ENCODE data around the gene DLL4. TPM values are rescaled to one million over a fixed set of nuclear protein-coding genes. Genes with fewer than 3 reads are reported as not detected.
A peak's percentile ranks its signal among the peaks of the same experiment; 100 is the strongest.

DLL4 gene
- polyA plus RNA-seq, 4 donors: 0.81 to 14.4 (median 7.3) TPM

DNA sequence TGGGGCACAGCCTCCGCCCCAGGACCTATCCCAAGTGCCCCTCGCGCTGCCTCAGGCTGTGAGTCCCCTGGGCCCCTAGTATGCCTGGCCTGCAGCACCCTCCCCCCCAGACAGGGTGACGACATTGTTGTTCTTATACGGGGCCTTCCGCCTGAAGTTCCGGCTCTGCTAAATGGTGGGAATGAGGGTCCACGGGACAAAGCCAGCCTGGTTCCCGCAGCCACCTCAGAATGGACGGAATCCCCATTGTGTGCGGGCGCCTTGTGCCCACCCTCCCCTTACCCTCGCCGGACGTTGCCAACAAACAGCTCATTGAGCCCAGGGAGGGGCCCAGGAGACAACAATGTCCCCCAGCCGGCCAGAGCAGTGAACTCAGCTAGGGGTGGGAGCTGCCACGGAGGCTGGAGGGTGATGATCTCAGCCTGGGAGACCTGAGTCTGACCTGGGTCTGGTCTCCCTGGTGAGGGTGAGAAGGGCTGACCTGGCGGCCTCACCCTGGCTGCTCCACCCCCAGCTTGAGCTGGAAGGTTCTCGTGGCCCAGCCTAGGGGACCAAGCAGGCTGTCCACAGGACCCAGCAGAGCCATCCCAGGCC, 10.2 kb upstream of the DLL4 start:
- H3K36me3 ChIP-seq (ENCODE audit: control insufficient read depth in 3 of 3, insufficient read depth in 2 of 3, low read depth in 1 of 3, low read length in 3 of 3): no peaks in the 10 kb centered on the region
- H3K4me1 ChIP-seq (ENCODE audit: control insufficient read depth in 3 of 3, insufficient read depth in 2 of 3, low read depth in 1 of 3, low read length in 2 of 3): peaks cover 0 to 50% (median 2%) of the 10 kb centered on the region in 3 donors
- no peak for DNase-seq
- 78 to 89% (median 88%) methylated on average over 18 to 19 of the region's 19 CpGs for WGBS, 3 donors
- no peak for FAIRE-seq
- H3K9me3 ChIP-seq (ENCODE audit: control insufficient read depth in 2 of 2, insufficient read depth in 1 of 2, low read depth in 1 of 2, low read length in 1 of 2): no peaks in the 10 kb centered on the region
- H3K27me3 ChIP-seq (ENCODE audit: control insufficient read depth in 3 of 3, insufficient read depth in 3 of 3, low read length in 3 of 3): no peaks in the 10 kb centered on the region
- no peak overlapping the region for H3K4me3 ChIP-seq (ENCODE audit: low read depth in 1 of 3, low read length in 3 of 3)
- peak overlapping the region in 2 of 3 donors; percentile 36 to 41 for H3K27ac ChIP-seq (ENCODE audit: low read depth in 1 of 3, low read length in 2 of 3)

DNA sequence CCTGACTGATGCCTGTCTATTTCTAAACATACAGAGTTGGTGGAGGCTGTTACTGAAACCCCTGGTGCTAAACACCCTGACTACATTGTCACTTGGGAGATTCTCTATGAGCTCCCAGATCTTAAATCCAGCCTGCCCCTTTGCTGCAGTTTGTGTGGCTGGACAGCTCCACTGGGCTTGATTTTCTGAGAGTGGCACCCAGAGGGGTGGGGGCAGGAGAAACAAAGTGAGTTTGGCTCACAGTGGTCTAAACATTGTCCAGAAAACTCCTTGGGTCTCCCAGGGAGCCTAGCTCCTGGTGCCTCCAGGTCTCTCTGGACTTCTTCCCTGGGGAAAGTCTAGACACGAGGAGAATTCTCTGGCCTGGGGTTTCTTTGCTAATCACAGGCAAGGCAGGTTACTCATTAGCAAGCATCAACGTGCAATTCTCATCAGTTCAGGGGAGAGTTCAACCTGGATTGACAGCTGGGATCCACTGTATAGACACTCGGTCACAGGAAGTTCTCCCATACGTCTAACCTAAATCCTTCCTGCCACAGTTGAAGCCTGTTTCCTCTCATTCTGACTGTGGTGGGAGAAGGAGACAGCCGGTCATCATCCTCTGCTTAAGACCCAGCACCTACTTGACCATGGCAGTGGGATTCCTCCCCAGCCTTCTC, 7.1 kb upstream of the DLL4 start:
- Histone ChIP-seq H3K4me1 (ENCODE audit: control insufficient read depth in 3 of 3, insufficient read depth in 2 of 3, low read depth in 1 of 3, low read length in 2 of 3) (peaks cover 4 to 68% (median 5%) of the 10 kb centered on the region in 3 donors), H3K36me3 (ENCODE audit: control insufficient read depth in 3 of 3, insufficient read depth in 2 of 3, low read depth in 1 of 3, low read length in 3 of 3) (no peaks in the 10 kb centered on the region), H3K9me3 (ENCODE audit: control insufficient read depth in 2 of 2, insufficient read depth in 1 of 2, low read depth in 1 of 2, low read length in 1 of 2) (no peaks in the 10 kb centered on the region), H3K4me3 (ENCODE audit: low read depth in 1 of 3, low read length in 3 of 3) (no peak overlapping the region), H3K27ac (ENCODE audit: low read depth in 1 of 3, low read length in 2 of 3) (peak overlapping the region; percentile 45 to 70 (median 69)), H3K27me3 (ENCODE audit: control insufficient read depth in 3 of 3, insufficient read depth in 3 of 3, low read length in 3 of 3) (peaks cover 0 to 23% (median 0%) of the 10 kb centered on the region in 3 donors)
- no peak for FAIRE-seq
- 8 to 48% (median 23%) methylated on average over 5 of the region's 5 CpGs for WGBS, 3 donors
- DNase-seq: peak; percentile 82 to 87

DNA sequence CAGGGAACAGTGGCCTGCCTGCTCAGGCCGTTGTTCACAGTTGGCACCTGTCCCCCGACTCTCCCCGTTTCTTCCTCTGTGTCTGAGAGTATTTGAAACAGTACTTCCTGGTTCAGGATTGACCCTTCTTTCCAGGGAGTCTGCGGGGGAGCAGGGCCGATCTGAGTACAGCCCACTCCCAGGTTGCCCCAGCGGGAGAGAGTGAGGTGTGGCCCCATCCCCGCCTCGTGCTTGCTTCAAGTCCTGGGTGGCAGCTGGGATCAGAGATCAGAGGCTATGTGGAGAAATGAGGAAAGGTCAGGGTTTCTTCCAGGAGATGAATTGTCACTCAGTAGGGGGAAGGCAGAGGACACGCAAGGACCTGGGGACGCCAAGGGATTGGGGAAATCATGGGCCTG, 6.5 kb upstream of the DLL4 start:
- Histone ChIP-seq H3K4me1 (ENCODE audit: control insufficient read depth in 3 of 3, insufficient read depth in 2 of 3, low read depth in 1 of 3, low read length in 2 of 3) (peaks cover 4 to 73% (median 5%) of the 10 kb centered on the region in 3 donors), H3K4me3 (ENCODE audit: low read depth in 1 of 3, low read length in 3 of 3) (no peak overlapping the region), H3K27me3 (ENCODE audit: control insufficient read depth in 3 of 3, insufficient read depth in 3 of 3, low read length in 3 of 3) (peaks cover 0 to 28% (median 0%) of the 10 kb centered on the region in 3 donors), H3K36me3 (ENCODE audit: control insufficient read depth in 3 of 3, insufficient read depth in 2 of 3, low read depth in 1 of 3, low read length in 3 of 3) (no peaks in the 10 kb centered on the region), H3K9me3 (ENCODE audit: control insufficient read depth in 2 of 2, insufficient read depth in 1 of 2, low read depth in 1 of 2, low read length in 1 of 2) (no peaks in the 10 kb centered on the region), H3K27ac (ENCODE audit: low read depth in 1 of 3, low read length in 2 of 3) (peak overlapping the region; percentile 45 to 70 (median 69))
- 18 to 52% (median 42%) methylated on average over 10 of the region's 10 CpGs for WGBS, 3 donors
- DNase-seq: peak; percentile 62 to 69
- FAIRE-seq: no peak

DNA sequence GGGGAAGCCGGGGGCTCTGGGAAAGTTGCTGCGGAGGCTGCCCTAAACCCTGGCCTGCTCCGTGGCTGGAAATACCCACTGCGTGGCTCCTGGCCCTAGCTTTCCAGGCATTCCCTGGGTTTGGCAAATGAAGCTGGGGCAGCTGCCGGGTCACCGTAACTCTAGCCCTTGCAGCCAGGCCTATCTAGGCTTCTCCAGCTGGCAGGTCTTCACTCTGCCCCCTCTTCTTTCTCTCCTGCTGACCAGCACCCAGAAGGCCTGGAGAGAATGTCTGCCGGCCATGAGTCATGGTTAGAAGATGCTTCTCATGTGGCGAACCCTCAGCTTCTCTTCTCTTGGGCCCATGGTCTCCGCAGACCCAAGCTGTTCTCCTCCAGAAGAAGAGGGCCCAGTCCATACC, 5.6 kb upstream of the DLL4 start:
- 91 to 99% (median 94%) methylated on average over 8 to 9 of the region's 9 CpGs for WGBS, 3 donors
- FAIRE-seq: no peak
- no peak for DNase-seq
- Histone ChIP-seq H3K27me3 (ENCODE audit: control insufficient read depth in 3 of 3, insufficient read depth in 3 of 3, low read length in 3 of 3) (peaks cover 0 to 38% (median 0%) of the 10 kb centered on the region in 3 donors), H3K4me1 (ENCODE audit: control insufficient read depth in 3 of 3, insufficient read depth in 2 of 3, low read depth in 1 of 3, low read length in 2 of 3) (peaks cover 4 to 75% (median 5%) of the 10 kb centered on the region in 3 donors), H3K9me3 (ENCODE audit: control insufficient read depth in 2 of 2, insufficient read depth in 1 of 2, low read depth in 1 of 2, low read length in 1 of 2) (no peaks in the 10 kb centered on the region), H3K4me3 (ENCODE audit: low read depth in 1 of 3, low read length in 3 of 3) (no peak overlapping the region), H3K36me3 (ENCODE audit: control insufficient read depth in 3 of 3, insufficient read depth in 2 of 3, low read depth in 1 of 3, low read length in 3 of 3) (no peaks in the 10 kb centered on the region), H3K27ac (ENCODE audit: low read depth in 1 of 3, low read length in 2 of 3) (no peak overlapping the region)

DNA sequence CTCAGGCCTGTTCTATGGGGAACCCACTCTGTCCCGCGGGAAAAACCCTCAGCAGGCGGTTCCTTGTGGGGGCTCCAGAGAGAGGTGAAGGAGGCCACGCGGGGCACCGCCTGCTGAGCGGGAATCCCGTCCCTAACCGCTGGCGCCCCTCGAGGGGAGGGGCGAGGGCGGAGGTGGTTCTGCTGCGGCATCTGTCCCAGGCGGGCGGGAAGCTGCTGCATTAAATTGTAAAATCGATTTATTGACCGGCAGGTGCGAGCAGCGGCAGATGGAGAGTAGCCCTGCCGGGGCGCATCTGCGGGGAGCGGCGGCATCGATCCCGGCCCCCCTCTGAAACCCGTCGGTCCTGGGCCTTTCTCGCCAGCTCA, 3.7 kb upstream of the DLL4 start:
- Histone ChIP-seq H3K27me3 (ENCODE audit: control insufficient read depth in 3 of 3, insufficient read depth in 3 of 3, low read length in 3 of 3) (peaks cover 2 to 57% (median 4%) of the 10 kb centered on the region in 3 donors), H3K27ac (ENCODE audit: low read depth in 1 of 3, low read length in 2 of 3) (no peak overlapping the region), H3K4me1 (ENCODE audit: control insufficient read depth in 3 of 3, insufficient read depth in 2 of 3, low read depth in 1 of 3, low read length in 2 of 3) (peaks cover 6 to 79% (median 10%) of the 10 kb centered on the region in 3 donors), H3K9me3 (ENCODE audit: control insufficient read depth in 2 of 2, insufficient read depth in 1 of 2, low read depth in 1 of 2, low read length in 1 of 2) (no peaks in the 10 kb centered on the region), H3K4me3 (ENCODE audit: low read depth in 1 of 3, low read length in 3 of 3) (no peak overlapping the region), H3K36me3 (ENCODE audit: control insufficient read depth in 3 of 3, insufficient read depth in 2 of 3, low read depth in 1 of 3, low read length in 3 of 3) (no peaks in the 10 kb centered on the region)
- 7 to 28% (median 16%) methylated on average over 26 to 30 of the region's 30 CpGs for WGBS, 3 donors
- DNase-seq (no peak), FAIRE-seq (no peak)

DNA sequence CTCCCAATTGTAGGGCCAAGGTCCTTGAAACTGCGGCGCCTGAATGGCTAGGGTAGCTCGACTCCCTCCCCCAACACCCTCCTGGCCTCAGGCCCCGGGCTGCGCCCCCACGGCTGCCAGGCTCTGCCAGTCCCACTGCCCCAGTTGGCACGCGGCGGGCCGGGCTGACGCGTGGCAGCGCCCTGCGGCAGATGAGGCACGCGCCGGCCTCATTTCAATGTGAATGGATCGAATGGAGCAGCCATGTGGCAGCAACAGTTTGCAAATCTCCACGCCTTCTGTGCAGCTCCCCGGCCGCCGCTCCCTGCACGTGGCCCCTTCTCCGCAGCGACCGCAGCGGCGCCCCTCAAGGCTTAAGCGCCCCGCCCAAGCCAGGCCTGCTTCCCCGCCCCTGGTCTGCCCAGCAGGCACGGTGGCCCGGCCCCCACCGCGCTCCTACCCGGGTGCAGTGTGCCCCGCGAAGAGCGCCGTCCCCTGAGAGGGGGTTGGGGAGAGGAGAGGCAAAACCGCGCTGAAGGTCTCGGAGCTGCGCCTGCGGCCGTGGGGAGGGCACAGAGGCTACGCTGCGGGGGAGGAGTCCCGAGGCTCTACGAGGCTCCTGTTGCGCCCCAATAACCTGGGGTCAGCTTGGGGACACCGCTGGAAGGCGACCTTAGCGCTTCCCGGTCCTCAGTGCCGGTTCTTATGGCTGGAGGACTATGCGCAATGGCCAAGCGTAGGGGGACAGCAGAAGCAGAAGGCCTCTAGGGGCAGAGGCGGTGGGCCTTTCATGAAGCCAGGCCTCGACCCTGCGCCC, 3.1 kb upstream of the DLL4 start:
- no peaks in the 10 kb centered on the region for H3K9me3 ChIP-seq (ENCODE audit: control insufficient read depth in 2 of 2, insufficient read depth in 1 of 2, low read depth in 1 of 2, low read length in 1 of 2)
- DNase-seq: peak in 1 of 2 donors; percentile 74
- peaks cover 0 to under 1% (median 0%) of the 10 kb centered on the region in 3 donors for H3K36me3 ChIP-seq (ENCODE audit: control insufficient read depth in 3 of 3, insufficient read depth in 2 of 3, low read depth in 1 of 3, low read length in 3 of 3)
- FAIRE-seq: no peak
- peaks cover 7 to 79% (median 10%) of the 10 kb centered on the region in 3 donors for H3K4me1 ChIP-seq (ENCODE audit: control insufficient read depth in 3 of 3, insufficient read depth in 2 of 3, low read depth in 1 of 3, low read length in 2 of 3)
- WGBS, 3 donors: 2 to 12% (median 6%) methylated on average over 54 to 61 of the region's 61 CpGs
- peak overlapping the region in 2 of 3 donors; percentile 16 to 63 for H3K4me3 ChIP-seq (ENCODE audit: low read depth in 1 of 3, low read length in 3 of 3)
- peaks cover 2 to 61% (median 4%) of the 10 kb centered on the region in 3 donors for H3K27me3 ChIP-seq (ENCODE audit: control insufficient read depth in 3 of 3, insufficient read depth in 3 of 3, low read length in 3 of 3)
- peak overlapping the region in 2 of 3 donors; percentile 26 to 33 for H3K27ac ChIP-seq (ENCODE audit: low read depth in 1 of 3, low read length in 2 of 3)

DNA sequence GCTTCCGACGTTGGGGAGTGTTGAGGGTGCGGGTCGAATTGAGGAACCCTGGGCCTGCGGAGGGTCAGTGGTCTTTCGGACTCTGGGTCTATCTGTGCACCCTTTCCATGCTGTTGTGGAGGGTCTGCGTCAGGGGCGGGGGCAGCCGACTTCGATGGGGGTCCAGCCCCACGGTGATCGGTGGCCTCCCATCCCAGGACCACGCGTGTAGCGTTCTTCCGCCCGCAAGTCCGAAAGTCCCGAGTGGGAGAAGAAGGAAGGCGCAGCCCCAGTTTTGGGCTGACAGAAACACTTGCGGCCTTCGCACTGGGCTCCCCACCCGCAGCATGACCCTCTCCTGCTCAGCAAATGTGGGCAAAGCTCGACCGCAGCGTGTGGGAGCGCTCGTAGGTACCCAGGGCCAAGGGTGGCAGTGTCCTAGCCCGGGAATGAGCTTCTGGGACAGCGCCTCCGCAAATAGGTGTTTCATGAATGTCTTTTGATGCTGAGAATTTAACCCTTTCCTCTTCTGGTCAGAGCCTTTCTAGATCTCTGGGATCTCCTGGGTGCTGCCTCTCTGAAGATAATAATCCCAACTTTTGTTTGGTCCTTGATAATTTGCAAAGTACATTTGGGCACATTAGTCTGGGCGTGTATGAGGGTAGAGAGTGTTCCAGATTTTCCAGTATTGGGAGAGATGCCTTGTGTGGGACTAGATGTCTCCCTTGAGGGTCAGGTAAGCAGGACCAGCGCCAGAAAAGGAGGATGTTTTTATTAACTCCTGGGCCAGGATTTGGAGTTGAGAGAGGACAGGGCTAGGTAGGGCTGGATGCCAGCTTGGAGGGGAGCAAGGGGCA, 2.3 kb upstream of the DLL4 start:
- FAIRE-seq: no peak
- H3K4me1 ChIP-seq (ENCODE audit: control insufficient read depth in 3 of 3, insufficient read depth in 2 of 3, low read depth in 1 of 3, low read length in 2 of 3): peaks cover 7 to 81% (median 10%) of the 10 kb centered on the region in 3 donors
- peaks cover 2 to 65% (median 4%) of the 10 kb centered on the region in 3 donors for H3K27me3 ChIP-seq (ENCODE audit: control insufficient read depth in 3 of 3, insufficient read depth in 3 of 3, low read length in 3 of 3)

More for the DNA sequence above, 2.3 kb upstream of the DLL4 start:
- Histone ChIP-seq H3K4me3 (ENCODE audit: low read depth in 1 of 3, low read length in 3 of 3) (peak overlapping the region in 2 of 3 donors; percentile 16 to 63), H3K36me3 (ENCODE audit: control insufficient read depth in 3 of 3, insufficient read depth in 2 of 3, low read depth in 1 of 3, low read length in 3 of 3) (peaks cover 0 to 9% (median 0%) of the 10 kb centered on the region in 3 donors), H3K9me3 (ENCODE audit: control insufficient read depth in 2 of 2, insufficient read depth in 1 of 2, low read depth in 1 of 2, low read length in 1 of 2) (no peaks in the 10 kb centered on the region), H3K27ac (ENCODE audit: low read depth in 1 of 3, low read length in 2 of 3) (no peak overlapping the region)
- DNase-seq: no peak
- WGBS, 3 donors: 9 to 32% (median 14%) methylated on average over 27 to 33 of the region's 33 CpGs
